Erythroblast (primary cell): ENCODE results near the gene DHX32.

Experiments
- GATA1 ChIP-seq: IDR thresholded peaks from 2 replicates; pipeline ENCODE4 v1.6.1; 2011; ENCODE audit warnings: low read depth, mild to moderate bottlenecking, control low read depth, low read length, moderate library complexity
- POLR2A ChIP-seq: IDR thresholded peaks from 2 replicates; pipeline ENCODE4 v1.6.1; 2011; ENCODE audit warnings: mild to moderate bottlenecking, low read length

DNA sequence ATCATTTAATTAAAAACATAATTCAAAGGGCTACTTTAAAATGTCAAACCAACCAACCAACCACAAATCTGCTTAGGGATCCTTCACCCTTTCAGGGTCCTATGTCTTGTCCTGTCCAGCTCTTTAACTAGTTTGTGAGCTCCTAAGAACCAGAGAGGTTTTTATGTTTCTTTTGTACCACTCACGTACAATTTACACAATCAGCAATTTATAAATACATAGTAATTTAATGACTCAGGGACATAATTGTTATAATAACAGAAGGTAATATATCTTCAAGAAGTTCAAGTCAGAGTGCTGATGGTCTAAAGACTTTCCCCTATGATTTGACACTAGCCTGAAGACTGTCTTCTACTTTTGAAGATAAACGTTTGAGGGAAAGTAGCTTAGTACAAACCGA lies 16.0 kb downstream of the DHX32 start:
- no peak for TF ChIP-seq POLR2A
- no peak for TF ChIP-seq GATA1
